ENCODE results near the gene ARRDC4.

ARRDC4 gene

DNA sequence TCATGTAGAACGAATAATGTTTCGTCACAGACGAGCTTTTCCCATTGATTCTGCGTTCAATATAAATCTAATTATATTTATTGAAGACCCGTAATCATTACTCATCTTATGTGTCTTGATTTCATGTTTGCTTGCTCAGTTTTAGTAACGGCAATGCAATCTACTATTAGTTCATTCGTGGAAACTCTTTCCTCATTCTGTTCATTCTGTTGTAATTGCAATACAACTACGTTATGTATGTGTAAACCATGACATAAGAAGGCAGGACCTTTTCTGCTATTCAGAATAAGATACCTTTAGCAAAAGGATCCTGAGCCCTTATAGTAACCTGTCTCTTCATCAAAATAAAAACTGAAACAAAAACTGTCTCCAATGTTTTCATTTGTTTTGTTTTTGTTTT, 6.8 kb upstream of the ARRDC4 start:
- no peak overlapping the region for H3K4me3 ChIP-seq (ENCODE audit: low read depth, low read length)
- DNase-seq (ENCODE audit: low read depth), result no peak
- TF ChIP-seq, protein P1, sequence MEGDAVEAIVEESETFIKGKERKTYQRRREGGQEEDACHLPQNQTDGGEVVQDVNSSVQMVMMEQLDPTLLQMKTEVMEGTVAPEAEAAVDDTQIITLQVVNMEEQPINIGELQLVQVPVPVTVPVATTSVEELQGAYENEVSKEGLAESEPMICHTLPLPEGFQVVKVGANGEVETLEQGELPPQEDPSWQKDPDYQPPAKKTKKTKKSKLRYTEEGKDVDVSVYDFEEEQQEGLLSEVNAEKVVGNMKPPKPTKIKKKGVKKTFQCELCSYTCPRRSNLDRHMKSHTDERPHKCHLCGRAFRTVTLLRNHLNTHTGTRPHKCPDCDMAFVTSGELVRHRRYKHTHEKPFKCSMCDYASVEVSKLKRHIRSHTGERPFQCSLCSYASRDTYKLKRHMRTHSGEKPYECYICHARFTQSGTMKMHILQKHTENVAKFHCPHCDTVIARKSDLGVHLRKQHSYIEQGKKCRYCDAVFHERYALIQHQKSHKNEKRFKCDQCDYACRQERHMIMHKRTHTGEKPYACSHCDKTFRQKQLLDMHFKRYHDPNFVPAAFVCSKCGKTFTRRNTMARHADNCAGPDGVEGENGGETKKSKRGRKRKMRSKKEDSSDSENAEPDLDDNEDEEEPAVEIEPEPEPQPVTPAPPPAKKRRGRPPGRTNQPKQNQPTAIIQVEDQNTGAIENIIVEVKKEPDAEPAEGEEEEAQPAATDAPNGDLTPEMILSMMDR (conservative IDR thresholded peaks at IDR 0.05; ENCODE audit: low read depth, low read length), result no peak

GRCh38 chr15:97955035-97955434, 5.5 kb upstream of the ARRDC4 start:
- TF ChIP-seq, protein P1 (conservative IDR thresholded peaks at IDR 0.05; ENCODE audit: low read depth, low read length), result no peak
- no peak for DNase-seq (ENCODE audit: low read depth)
- no peak overlapping the region for H3K4me3 ChIP-seq (ENCODE audit: low read depth, low read length)

DNA sequence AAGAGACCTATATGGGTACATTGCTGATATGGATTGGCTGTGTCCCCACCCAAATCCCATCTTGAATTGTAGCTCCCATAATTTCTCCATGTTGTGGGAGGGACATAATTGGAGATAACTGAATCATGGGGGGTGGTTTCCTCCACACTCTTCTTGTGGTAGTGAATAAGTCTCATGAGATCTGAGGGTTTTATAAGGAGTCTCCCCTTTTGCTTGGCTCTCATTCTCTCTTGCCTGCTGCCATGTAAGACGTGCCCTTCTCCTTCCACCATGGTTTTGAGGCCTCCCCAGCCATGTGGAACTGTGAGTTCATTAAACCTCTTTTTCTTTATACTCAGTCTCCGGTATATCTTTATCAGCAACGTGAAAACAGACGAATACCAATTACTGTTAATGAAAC, 5.0 kb upstream of the ARRDC4 start:
- no peak overlapping the region for H3K4me3 ChIP-seq (ENCODE audit: low read depth, low read length)
- no peak for DNase-seq (ENCODE audit: low read depth)
- TF ChIP-seq, protein P1 (conservative IDR thresholded peaks at IDR 0.05; ENCODE audit: low read depth, low read length), result no peak

- peak overlapping the region; percentile 40 for H3K4me3 ChIP-seq (ENCODE audit: low read depth, low read length)
- TF ChIP-seq, protein P1 (conservative IDR thresholded peaks at IDR 0.05; ENCODE audit: low read depth, low read length), result no peak
- DNase-seq (ENCODE audit: low read depth), result no peak
Observed at GRCh38 chr15:97959724-97960363, 659 bp upstream of the ARRDC4 start.

DNA sequence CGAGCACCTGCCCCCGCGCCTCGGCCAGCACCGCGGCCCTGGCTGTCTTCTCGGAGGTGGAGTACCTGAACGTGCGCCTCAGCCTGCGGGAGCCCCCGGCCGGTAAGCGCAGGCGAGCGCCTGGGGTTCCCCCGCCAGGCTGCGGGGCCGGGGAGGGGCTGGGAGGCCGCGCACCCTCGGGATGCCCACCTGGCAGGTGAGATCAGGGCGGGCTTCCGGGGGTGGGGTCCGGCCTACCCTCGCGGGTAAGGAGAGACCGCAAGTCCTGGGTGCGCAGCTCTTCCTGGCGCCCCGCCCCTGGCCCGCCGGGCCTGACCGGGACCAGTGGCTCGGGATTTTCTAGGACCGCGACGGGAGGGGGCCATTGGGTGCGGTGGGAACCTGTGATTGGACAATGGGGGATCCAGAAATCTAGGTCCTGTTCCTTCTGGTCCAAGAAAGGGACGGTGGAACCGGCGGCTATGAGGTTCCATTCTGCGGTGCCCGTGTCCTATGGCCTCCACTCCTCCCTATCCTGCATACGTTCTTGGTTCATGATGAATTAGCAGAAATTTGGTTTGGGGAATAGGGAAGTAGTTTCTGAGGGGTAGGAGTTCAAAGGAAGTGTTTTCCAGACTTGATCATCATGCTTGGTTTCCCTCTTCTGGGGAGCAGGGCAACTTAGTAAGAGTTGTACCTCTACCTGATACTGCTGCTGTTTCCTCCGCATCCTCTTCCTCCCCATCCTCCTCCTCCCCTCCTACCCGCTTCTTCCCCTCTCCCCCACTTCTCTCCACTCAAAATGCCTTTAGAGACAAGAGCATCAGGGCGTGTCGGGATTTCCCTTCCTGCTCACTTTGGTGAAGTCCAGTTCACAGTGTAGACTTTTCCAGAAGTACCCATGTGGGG, 808 bp downstream of the ARRDC4 start:
- peak overlapping the region; percentile 68 for H3K4me3 ChIP-seq (ENCODE audit: low read depth, low read length)
- no peak for DNase-seq (ENCODE audit: low read depth)
- TF ChIP-seq, protein P1 (conservative IDR thresholded peaks at IDR 0.05; ENCODE audit: low read depth, low read length), result no peak

- H3K4me3 ChIP-seq (ENCODE audit: low read depth, low read length), result no peak overlapping the region
- DNase-seq (ENCODE audit: low read depth), result no peak
- TF ChIP-seq, protein P1 (conservative IDR thresholded peaks at IDR 0.05; ENCODE audit: low read depth, low read length), result no peak
Observed at GRCh38 chr15:97962263-97962662, 1.8 kb downstream of the ARRDC4 start.
